K562 (cell line): ENCODE data around the gene CENPE.

Experiments
- ARNT ChIP-seq, 2 experiments: fragments of 450-650 bp; IDR thresholded peaks; 2 replicates each; pipeline ENCODE4 v1.6.1; 2016; ENCODE audit warnings: mild to moderate bottlenecking in 1 of 2
- NFE2L1 ChIP-seq: fragments of 450-650 bp; IDR thresholded peaks from 2 replicates; pipeline ENCODE4 v1.6.1; 2016; ENCODE audit warnings: missing genetic modification characterization, low read depth, mild to moderate bottlenecking, missing compliant biosample characterization, moderate library complexity, borderline replicate concordance
- ZNF76 ChIP-seq: fragments of 250-450 bp; sonication (Bioruptor Pico); IDR thresholded peaks from 2 replicates; pipeline ENCODE4 v1.4.0; 2020; ENCODE audit warnings: mild to moderate bottlenecking, moderate library complexity, borderline replicate concordance

DNA sequence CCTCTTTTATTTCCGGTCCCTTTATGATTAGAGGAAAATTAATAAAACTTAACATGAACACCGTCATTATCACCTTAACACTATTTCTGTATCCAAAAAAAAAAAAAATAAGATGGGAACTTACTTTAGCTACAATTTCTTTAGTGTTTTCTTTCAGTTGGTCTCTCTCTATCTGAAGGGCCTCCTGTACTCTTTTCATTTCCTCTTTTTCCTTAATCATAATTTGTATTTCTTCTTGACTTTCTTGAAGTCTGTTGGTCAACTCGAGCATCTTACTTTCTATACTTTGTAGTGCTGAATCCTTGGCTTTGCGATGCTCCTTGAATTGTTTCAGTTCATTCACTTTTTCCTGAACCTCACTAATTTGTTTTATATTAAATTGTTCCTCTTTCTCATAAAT, 53.2 kb downstream of the CENPE start:
- TF ChIP-seq NFE2L1 (no peak), ZNF76 (CRISPR knock-in tag) (no peak), ARNT (IDR thresholded peaks at IDR 0.05) (no peak)
